Erythroblast (primary cell): Measurements from ENCODE around the gene ZRSR2.

Experiments
- GATA1 ChIP-seq: IDR thresholded peaks from 2 replicates; pipeline ENCODE4 v1.6.1; 2011; ENCODE audit warnings: low read depth, mild to moderate bottlenecking, control low read depth, low read length, moderate library complexity
- POLR2A ChIP-seq: IDR thresholded peaks from 2 replicates; pipeline ENCODE4 v1.6.1; 2011; ENCODE audit warnings: mild to moderate bottlenecking, low read length

DNA sequence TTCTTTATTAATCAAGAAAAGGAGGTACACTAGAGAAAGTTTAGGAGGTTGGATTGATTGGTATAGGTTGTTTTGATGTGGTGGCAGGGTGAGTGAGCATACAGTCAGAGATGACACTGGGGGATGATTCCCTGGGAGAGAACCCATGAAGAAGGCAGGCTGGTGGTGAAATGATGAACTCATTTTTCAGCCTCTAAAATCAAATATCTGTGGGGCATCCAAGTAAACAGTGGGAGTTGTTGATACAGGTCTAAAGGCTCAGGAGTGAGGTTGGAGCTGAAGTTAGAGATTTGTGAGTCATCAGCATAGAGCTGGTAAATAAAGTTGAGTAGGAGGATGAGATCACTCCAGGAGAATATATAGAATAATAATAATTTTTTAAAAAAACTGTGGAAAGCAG is 74.3 kb downstream of the ZRSR2 start:
- TF ChIP-seq GATA1 (no peak), POLR2A (no peak)
